HepG2 (cell line): ENCODE results near the gene FAM234B. TPM values are rescaled to one million over a fixed set of nuclear protein-coding genes. Genes with fewer than 3 reads are reported as not detected.

Experiments
- ADNP ChIP-seq: sonication (generic); formaldehyde crosslinking; IDR thresholded peaks from 2 replicates; pipeline ENCODE4 v1.4.0; 2020; ENCODE audit warnings: missing genetic modification reagents
- DPF2 ChIP-seq: sonication (generic); formaldehyde crosslinking; IDR thresholded peaks from 2 replicates; pipeline ENCODE4 v1.4.0; 2020; ENCODE audit warnings: mild to moderate bottlenecking, low read depth, missing genetic modification reagents, borderline replicate concordance
- GTF2F1 ChIP-seq: fragments of 150-350 bp; IDR thresholded peaks from 2 replicates; pipeline ENCODE4 v1.6.1; 2014; ENCODE audit warnings: low read length
- ISX ChIP-seq: sonication (generic); formaldehyde crosslinking; conservative IDR thresholded peaks from 2 replicates; pipeline ENCODE4 v1.5.0; 2020; ENCODE audit warnings: missing genetic modification reagents
- KLF13 ChIP-seq: sonication (generic); formaldehyde crosslinking; IDR thresholded peaks from 2 replicates; pipeline ENCODE4 v1.4.0; 2020; ENCODE audit warnings: mild to moderate bottlenecking, missing genetic modification reagents
- PAWR ChIP-seq: sonication (generic); formaldehyde crosslinking; IDR thresholded peaks from 2 replicates; pipeline ENCODE4 v1.4.0; 2020; ENCODE audit warnings: missing genetic modification reagents, mild to moderate bottlenecking, borderline replicate concordance
- RFX1 ChIP-seq: fragments of 450-650 bp; IDR thresholded peaks from 2 replicates; pipeline ENCODE4 v1.6.1; 2017
- TBX3 ChIP-seq: fragments of 450-650 bp; IDR thresholded peaks from 2 replicates; pipeline ENCODE4 v1.6.1; 2017; ENCODE audit warnings: antibody characterized with exemption, mild to moderate bottlenecking, inconsistent platforms, borderline replicate concordance
- TSC22D2 ChIP-seq: sonication (generic); formaldehyde crosslinking; IDR thresholded peaks from 2 replicates; pipeline ENCODE4 v1.5.1; 2020; ENCODE audit warnings: missing genetic modification reagents, mild to moderate bottlenecking, borderline replicate concordance
- ZNF333 ChIP-seq: sonication (generic); formaldehyde crosslinking; IDR thresholded peaks from 2 replicates; pipeline ENCODE4 v1.4.0; 2020; ENCODE audit warnings: mild to moderate bottlenecking, missing genetic modification reagents, borderline replicate concordance
- ZNF703 ChIP-seq: sonication (generic); formaldehyde crosslinking; IDR thresholded peaks from 2 replicates; pipeline ENCODE4 v1.5.1; 2020; ENCODE audit warnings: missing genetic modification reagents, mild to moderate bottlenecking, moderate library complexity, borderline replicate concordance
- ZNF709 ChIP-seq: sonication (generic); formaldehyde crosslinking; IDR thresholded peaks from 2 replicates; pipeline ENCODE4 v1.5.0; 2020; ENCODE audit warnings: mild to moderate bottlenecking, missing genetic modification reagents
- ZNF724P ChIP-seq: sonication (generic); formaldehyde crosslinking; IDR thresholded peaks from 2 replicates; pipeline ENCODE4 v1.8.0; 2022; ENCODE audit warnings: missing genetic modification reagents, borderline replicate concordance
- ZNF777 ChIP-seq: sonication (generic); formaldehyde crosslinking; IDR thresholded peaks from 2 replicates; pipeline ENCODE4 v1.4.0; 2020; ENCODE audit warnings: missing genetic modification reagents
- ZNF781 ChIP-seq: sonication (generic); formaldehyde crosslinking; IDR thresholded peaks from 2 replicates; pipeline ENCODE4 v1.5.1; 2020; ENCODE audit warnings: borderline replicate concordance, mild to moderate bottlenecking, missing genetic modification reagents; ENCODE audit errors: not compliant biosample characterization
- polyA plus RNA-seq, 8 experiments: library from polyadenylated mRNA; depleted of rRNA in 3 of 8; stranded (reverse) in 7 of 8; unstranded in 1 of 8; fragments of >200 nt; fragmentation: Illumina TruSeq in 4 of 8; extraction: Trizol in 4 of 8; gene quantifications; 2 replicates each; pipeline versions ENCODE4 v1.2.1 to v1.2.3, GENCODE V29; 2011 to 2016; ENCODE audit warnings: low read depth in 4 of 8, missing spikeins in 1 of 8, mixed read lengths in 1 of 8; ENCODE audit not compliant: insufficient read depth in 1 of 8
- total RNA-seq, 5 experiments: library from RNA; depleted of rRNA; stranded (reverse); fragments of >200 nt; fragmentation: Illumina TruSeq; extraction: Trizol; gene quantifications; 2 replicates each; pipeline ENCODE4 v1.2.3, GENCODE V29; 2016; ENCODE audit warnings: low read depth in 1 of 5
- TF ChIP-seq, protein P1 (sequence below): sonication (generic); formaldehyde crosslinking; IDR thresholded peaks from 2 replicates; pipeline ENCODE4 v1.4.0; 2020; ENCODE audit warnings: missing genetic modification reagents
- TF ChIP-seq, protein P2 (sequence below): sonication (generic); formaldehyde crosslinking; IDR thresholded peaks from 2 replicates; pipeline ENCODE4 v1.8.1; 2023; ENCODE audit warnings: missing genetic modification reagents, inconsistent platforms, borderline replicate concordance
- TF ChIP-seq, protein P3 (sequence below): sonication (generic); formaldehyde crosslinking; IDR thresholded peaks from 2 replicates; pipeline ENCODE4 v1.5.0; 2020; ENCODE audit warnings: missing genetic modification reagents
- TF ChIP-seq, protein P4 (sequence below): sonication (generic); formaldehyde crosslinking; IDR thresholded peaks from 2 replicates; pipeline ENCODE4 v1.9.0; 2022; ENCODE audit warnings: missing genetic modification reagents, mild to moderate bottlenecking, borderline replicate concordance
- TF ChIP-seq, protein P5 (sequence below): IDR thresholded peaks from 2 replicates; pipeline ENCODE4 v1.6.1; 2018; ENCODE audit warnings: missing genetic modification reagents, mild to moderate bottlenecking, missing compliant biosample characterization
- TF ChIP-seq, protein P6 (sequence below): sonication (generic); formaldehyde crosslinking; IDR thresholded peaks from 2 replicates; pipeline ENCODE4 v1.4.0; 2020; ENCODE audit warnings: missing genetic modification reagents

Gene FAM234B
- total and polyA plus RNA-seq, 2 of the 13 experiments (the other 11 are each of a cell fraction or from before 2014, with no cell fraction given), result 7.8 to 13.8 TPM

GRCh38 chr12:13079440-13079906 is 35.3 kb downstream of the FAM234B start (continued):
- TF ChIP-seq ZNF724P (CRISPR knock-in tag) (no peak), ZNF709 (no peak), PAWR (CRISPR knock-in tag) (no peak), GTF2F1 (no peak), ZNF777 (CRISPR knock-in tag) (peak; percentile 56; the same call in 1 of the 2 replicates), TSC22D2 (CRISPR knock-in tag) (no peak), ADNP (CRISPR knock-in tag) (no peak), ZNF333 (CRISPR knock-in tag) (no peak), KLF13 (CRISPR knock-in tag) (no peak), RFX1 (peak; percentile 53; the same call in 1 of the 2 replicates), ZNF703 (CRISPR knock-in tag) (no peak), ZNF781 (CRISPR knock-in tag) (no peak), DPF2 (CRISPR knock-in tag) (peak; percentile 59; the same call in 1 of the 2 replicates), ISX (CRISPR knock-in tag) (no peak), TBX3 (peak; percentile 61; the same call in 1 of the 2 replicates)
- TF ChIP-seq, protein P1, sequence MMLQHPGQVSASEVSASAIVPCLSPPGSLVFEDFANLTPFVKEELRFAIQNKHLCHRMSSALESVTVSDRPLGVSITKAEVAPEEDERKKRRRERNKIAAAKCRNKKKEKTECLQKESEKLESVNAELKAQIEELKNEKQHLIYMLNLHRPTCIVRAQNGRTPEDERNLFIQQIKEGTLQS (CRISPR knock-in tag), result no peak
- TF ChIP-seq, protein P2, sequence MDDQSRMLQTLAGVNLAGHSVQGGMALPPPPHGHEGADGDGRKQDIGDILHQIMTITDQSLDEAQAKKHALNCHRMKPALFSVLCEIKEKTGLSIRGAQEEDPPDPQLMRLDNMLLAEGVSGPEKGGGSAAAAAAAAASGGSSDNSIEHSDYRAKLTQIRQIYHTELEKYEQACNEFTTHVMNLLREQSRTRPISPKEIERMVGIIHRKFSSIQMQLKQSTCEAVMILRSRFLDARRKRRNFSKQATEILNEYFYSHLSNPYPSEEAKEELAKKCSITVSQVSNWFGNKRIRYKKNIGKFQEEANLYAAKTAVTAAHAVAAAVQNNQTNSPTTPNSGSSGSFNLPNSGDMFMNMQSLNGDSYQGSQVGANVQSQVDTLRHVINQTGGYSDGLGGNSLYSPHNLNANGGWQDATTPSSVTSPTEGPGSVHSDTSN, result no peak
- TF ChIP-seq, protein P3, sequence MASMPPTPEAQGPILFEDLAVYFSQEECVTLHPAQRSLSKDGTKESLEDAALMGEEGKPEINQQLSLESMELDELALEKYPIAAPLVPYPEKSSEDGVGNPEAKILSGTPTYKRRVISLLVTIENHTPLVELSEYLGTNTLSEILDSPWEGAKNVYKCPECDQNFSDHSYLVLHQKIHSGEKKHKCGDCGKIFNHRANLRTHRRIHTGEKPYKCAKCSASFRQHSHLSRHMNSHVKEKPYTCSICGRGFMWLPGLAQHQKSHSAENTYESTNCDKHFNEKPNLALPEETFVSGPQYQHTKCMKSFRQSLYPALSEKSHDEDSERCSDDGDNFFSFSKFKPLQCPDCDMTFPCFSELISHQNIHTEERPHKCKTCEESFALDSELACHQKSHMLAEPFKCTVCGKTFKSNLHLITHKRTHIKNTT (CRISPR knock-in tag), result no peak
- TF ChIP-seq, protein P4, sequence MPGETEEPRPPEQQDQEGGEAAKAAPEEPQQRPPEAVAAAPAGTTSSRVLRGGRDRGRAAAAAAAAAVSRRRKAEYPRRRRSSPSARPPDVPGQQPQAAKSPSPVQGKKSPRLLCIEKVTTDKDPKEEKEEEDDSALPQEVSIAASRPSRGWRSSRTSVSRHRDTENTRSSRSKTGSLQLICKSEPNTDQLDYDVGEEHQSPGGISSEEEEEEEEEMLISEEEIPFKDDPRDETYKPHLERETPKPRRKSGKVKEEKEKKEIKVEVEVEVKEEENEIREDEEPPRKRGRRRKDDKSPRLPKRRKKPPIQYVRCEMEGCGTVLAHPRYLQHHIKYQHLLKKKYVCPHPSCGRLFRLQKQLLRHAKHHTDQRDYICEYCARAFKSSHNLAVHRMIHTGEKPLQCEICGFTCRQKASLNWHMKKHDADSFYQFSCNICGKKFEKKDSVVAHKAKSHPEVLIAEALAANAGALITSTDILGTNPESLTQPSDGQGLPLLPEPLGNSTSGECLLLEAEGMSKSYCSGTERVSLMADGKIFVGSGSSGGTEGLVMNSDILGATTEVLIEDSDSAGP, result 0 out of 2 replicates have a peak, but pooled peaks have one; percentile 17
- TF ChIP-seq, protein P5, sequence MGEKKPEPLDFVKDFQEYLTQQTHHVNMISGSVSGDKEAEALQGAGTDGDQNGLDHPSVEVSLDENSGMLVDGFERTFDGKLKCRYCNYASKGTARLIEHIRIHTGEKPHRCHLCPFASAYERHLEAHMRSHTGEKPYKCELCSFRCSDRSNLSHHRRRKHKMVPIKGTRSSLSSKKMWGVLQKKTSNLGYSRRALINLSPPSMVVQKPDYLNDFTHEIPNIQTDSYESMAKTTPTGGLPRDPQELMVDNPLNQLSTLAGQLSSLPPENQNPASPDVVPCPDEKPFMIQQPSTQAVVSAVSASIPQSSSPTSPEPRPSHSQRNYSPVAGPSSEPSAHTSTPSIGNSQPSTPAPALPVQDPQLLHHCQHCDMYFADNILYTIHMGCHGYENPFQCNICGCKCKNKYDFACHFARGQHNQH (CRISPR knock-in tag), result peak; percentile 76
- TF ChIP-seq, protein P6, sequence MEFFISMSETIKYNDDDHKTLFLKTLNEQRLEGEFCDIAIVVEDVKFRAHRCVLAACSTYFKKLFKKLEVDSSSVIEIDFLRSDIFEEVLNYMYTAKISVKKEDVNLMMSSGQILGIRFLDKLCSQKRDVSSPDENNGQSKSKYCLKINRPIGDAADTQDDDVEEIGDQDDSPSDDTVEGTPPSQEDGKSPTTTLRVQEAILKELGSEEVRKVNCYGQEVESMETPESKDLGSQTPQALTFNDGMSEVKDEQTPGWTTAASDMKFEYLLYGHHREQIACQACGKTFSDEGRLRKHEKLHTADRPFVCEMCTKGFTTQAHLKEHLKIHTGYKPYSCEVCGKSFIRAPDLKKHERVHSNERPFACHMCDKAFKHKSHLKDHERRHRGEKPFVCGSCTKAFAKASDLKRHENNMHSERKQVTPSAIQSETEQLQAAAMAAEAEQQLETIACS, result no peak
